ENCODE data around the gene OR2W1.

OR2W1 gene

DNA sequence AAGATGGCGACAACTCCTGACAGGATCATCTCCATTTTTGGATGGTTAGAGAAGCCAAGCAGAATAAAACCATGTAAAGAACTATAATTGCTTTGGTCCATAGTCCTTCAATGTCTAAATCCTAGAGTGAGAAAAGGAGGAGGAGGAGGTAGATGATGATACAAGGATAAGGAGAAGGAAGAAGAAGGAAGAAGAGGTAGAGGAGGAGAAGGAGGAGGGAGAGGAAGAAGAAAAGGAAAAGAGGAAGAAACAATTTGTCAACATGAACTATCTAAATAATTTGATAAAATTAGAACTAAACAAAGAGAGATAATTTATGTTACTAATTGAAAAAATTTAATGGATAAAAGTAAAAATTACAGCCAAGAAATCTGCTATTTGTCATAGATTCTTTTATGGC is at the start of gene OR2W1:
TSS of gene OR2W1 (minus strand) at position 101 of the 400 bp plus-strand sequence. CDS start at position 101, 0 bp downstream.
- no peak for DNase-seq (ENCODE audit: low read depth, low spot score)

GRCh38 chr6:29092957-29093356 is 48.0 kb upstream of the OR2W1 start:
- no peak for DNase-seq (ENCODE audit: low read depth, low spot score)

- DNase-seq (ENCODE audit: low read depth, low spot score), result no peak
Measured at GRCh38 chr6:29087213-29087612, 42.2 kb upstream of the OR2W1 start, which contains the start of gene OR2B3. TSS of gene OR2B3 (minus strand) at chr6:29087313. CDS start at chr6:29087248, 65 bp downstream.

GRCh38 chr6:29082457-29082856 is 37.5 kb upstream of the OR2W1 start:
- no peak for DNase-seq (ENCODE audit: low read depth, low spot score)

- no peak for DNase-seq (ENCODE audit: low read depth, low spot score)
Measured at GRCh38 chr6:29081312-29081711, 36.3 kb upstream of the OR2W1 start.

DNA sequence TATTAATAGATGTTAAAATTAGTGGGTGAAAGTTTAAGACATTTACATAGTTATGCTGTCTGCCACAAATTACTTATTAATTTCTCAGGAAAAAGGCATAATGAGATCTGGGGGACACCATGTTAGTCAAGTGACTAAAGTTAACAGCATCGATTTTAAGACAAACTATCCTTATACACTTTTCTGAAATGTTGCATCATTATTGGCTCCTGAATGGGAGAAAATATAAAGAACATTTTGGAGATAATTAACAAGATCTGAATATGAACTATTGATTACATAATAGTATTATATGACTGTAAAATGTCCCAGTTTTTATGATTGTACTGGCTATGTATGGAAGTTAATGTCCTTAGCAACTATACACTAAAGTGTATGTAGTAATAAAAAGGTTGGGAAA is 34.2 kb upstream of the OR2W1 start:
- DNase-seq (ENCODE audit: low read depth, low spot score), result no peak

DNA sequence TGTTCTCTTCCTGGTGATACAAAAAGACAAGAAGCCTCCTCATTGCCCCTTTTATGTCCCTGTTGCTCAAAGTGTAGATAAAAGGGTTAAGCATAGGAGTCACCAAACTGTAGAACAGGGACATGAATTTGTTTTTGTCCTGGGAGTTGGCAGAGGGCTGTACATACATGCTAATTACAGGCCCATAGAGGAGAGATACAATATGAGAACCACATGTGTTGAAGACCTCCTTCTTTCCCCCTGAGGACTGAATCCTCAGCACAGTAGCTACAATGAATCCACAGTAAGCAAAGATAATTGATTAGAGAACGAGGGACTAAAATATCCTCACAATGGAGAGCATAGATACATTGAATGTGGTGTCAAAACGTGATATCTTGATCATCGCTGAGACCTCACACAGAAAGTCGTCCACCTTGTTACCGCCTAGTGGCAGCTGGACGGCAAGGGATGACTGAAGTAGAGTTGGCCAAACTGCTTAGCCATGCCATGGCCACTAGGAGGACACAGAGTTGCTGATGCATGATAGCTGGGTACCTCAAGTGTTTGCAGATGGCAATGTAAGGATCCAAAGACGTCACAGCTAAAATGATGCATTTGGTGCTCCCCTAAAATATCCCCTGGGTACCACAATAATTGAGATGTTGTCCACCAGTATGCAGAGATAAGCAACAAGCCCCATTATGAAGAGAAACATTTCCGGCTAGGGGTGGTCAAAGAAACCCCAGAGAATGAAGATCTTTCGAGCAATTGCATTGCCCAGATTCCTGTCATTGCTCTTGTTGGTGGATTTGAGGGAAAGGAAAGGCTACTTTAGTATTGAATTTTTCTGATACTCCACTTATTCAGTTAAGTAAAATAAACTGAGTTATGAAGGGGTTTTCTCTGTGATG is 27.1 kb upstream of the OR2W1 start:
- DNase-seq (ENCODE audit: low read depth, low spot score), result peak; percentile 51

- DNase-seq (ENCODE audit: low read depth, low spot score), result no peak
Measured at GRCh38 chr6:29051680-29052079, 6.7 kb upstream of the OR2W1 start.

GRCh38 chr6:29035951-29036350 is 9.0 kb downstream of the OR2W1 start:
- no peak for DNase-seq (ENCODE audit: low read depth, low spot score)

DNA sequence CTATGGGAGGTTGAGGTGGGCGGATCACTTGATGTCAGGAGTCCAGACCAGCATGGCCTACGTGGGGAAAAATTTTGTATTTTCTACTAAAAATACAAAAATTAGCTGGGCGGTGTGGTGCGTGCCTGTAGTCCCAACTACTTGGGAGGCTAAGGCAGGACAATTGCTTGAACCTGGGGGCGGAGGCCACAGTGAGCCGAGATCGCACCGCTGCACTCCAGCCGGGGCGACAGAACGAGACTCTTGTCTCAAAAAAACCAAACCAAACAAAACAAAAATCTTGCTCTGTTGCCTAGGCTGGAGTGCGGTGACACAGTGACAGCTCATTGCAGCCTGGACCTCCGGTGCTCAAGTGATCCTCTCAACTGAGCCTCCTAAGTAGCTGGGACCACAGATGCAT is 16.2 kb downstream of the OR2W1 start:
- DNase-seq (ENCODE audit: low read depth, low spot score), result no peak

DNA sequence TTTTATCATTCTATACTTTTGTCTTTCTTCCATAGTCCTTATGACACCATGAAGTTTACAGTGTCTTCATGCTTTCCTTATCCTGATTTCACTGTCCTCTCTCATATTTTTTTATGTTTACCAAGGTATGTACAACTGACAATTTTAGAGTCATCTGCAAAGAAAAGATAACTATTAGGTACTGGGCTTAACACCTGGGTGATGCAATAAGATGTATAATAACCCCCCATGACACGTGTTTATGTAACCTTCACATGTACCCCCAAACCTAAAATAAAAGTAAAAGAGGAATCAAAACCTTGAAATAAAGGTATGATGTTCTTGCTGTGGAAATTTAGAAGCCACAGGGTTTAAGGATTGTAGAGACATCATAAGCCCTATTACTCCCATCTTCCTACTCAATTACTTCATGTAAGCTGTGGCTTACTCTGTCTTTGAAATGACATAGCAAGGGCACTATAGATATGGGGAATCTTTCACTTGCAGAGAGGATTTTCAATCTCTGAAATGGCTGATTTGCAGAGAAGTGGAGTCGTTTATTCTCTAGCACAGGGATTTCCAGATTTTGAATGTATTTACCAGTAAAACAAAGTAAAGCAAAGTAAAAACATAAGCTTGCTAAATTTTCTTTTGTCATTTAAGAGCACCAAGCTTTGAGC is 18.9 kb downstream of the OR2W1 start:
- no peak for DNase-seq (ENCODE audit: low read depth, low spot score)

DNA sequence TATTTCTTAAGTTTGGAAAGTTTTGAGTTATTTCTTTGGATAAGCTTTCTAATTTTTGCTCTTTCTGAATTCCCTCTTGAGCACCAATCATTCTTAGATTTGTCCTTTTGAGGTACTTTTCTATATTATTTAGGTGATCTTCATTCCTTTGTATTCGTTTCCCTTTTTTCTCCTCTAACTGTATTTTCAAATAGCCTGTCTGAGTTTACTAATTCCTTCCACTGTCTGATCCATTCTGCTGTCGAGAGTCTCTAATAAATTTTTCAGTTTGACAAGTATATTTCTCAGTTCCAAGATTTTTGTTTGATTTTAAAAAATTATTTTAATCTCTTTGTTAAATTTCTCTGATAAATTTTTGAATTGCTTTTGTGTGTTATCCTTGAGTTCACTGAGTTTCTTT is 23.5 kb downstream of the OR2W1 start:
- no peak for DNase-seq (ENCODE audit: low read depth, low spot score)

DNA sequence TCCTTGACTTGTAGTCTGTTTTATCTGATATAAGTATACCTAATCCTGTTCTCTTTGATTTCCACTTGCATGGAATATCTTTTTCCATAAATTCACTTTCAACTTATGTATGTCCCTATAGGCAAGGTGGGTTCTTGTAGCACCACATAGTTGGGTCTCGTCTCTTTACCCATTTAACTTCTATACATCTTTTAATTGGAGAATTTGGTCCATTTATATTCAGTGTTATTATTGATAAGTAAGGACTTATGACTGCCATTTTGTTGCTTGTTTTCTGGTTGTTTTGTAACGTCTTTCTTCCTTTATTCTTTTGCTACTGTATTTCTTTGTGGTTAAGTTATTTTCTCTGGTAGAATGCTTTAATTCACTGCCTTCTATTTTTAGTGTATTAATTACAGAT is 25.3 kb downstream of the OR2W1 start:
- DNase-seq (ENCODE audit: low read depth, low spot score), result no peak

DNA sequence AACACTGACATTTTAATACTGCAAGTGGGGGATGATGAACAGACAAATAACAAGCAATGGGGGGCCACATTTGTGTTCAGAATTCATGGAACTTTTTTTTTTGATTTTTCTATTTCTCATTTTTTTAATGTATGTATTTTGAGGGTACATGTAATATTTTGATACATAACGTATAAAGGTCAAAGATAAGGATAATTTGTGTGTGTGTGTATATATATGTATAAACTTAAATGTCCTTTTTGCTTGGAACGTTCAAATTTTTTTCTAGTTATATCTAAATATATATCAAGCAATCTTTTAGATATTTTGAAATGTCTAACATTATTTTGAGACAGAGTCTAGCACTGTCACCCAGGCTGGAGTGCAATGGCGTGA is 27.6 kb downstream of the OR2W1 start:
- DNase-seq (ENCODE audit: low read depth, low spot score), result no peak

GRCh38 chr6:29016559-29017427 is 28.2 kb downstream of the OR2W1 start:
- DNase-seq (ENCODE audit: low read depth, low spot score), result peak; percentile 92

- DNase-seq (ENCODE audit: low read depth, low spot score), result peak; percentile 56
Measured at GRCh38 chr6:29014729-29015608, 30.0 kb downstream of the OR2W1 start.

GRCh38 chr6:29011276-29011734 is 33.7 kb downstream of the OR2W1 start:
- peak; percentile 64 for DNase-seq (ENCODE audit: low read depth, low spot score)

DNA sequence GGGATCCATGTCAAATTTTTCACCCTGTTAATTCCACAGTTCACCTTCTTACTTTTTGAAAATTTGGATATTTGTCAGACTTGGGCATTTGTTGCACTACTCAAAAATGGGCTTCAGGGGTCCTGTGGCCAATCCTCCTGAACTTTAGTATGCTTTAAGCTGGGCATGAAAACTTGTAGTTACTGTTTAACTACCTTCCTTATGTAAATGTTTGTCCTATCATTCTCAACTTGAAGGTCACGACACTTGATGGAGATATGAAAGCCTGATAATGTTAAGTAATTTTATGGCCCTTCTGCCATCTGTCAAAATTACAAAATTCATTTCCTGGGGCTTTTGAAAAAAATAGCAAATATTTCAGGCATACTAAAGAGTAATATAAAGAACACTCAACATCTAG is 35.6 kb downstream of the OR2W1 start:
- no peak for DNase-seq (ENCODE audit: low read depth, low spot score)

DNA sequence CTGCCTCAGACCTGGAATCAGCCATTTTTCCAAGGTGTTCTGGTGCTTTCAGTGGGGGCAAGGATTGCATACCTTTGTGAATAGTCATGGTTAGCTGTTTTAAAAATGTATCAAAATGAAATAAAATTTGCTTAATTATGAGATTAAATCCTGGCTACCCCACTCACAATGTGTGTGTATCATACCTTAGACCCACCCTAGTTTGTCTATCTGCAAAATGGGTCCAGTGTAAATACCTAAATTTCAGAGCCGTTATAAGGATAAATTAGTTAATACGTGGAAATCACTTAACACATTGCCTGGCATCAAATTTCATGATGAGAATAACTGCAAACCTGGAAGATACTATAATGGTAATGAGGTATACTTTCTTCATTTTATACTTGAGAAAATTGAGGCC is 36.9 kb downstream of the OR2W1 start:
- DNase-seq (ENCODE audit: low read depth, low spot score), result no peak

DNA sequence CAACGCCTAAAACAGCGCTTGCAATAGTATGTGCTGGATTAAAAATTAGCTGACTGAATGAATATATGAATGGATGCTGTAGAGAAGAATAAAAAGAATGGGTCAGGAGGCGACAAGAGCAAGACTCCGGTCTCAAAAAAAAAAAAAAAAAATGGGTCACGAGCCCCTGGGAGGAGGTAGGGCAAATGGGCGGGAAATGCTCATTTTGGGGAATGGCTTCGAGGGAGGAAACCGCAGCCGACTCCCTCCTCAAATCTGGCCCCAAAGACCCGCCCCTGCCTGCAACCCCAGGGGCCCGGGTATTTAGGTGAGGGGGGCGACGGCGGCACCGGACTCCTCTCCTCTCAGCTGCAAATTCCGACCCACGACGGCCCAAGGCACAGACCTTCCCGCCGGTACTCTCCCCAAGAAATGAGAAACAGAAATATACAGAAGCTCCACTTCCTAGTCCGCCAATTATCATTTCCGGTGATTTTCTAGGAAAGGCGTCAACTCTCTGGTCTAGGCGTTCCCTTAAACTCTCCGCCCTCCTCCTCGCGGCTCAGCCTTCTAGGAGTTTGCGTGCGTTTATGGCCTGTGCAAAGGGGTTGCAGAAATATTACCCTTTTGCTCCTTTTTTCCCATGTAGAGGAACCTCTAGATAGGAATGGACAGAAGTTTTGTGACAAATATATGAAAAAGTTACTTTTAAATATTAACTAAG is 39.6 kb downstream of the OR2W1 start, which contains the start of gene ZNF311:
TSS of gene ZNF311 (minus strand) at position 133 of the 703 bp plus-strand sequence. CDS start 1,361 bp downstream, outside the sequence.
- no peak for DNase-seq (ENCODE audit: low read depth, low spot score)

All from ELF-1 (cell line).